ENCODE data around the gene FARP1. TPM values are rescaled to one million over a fixed set of nuclear protein-coding genes. Genes with fewer than 3 reads are reported as not detected.

The FARP1 gene
- total RNA-seq, 2 experiments from 2014 or later, result not detected

DNA sequence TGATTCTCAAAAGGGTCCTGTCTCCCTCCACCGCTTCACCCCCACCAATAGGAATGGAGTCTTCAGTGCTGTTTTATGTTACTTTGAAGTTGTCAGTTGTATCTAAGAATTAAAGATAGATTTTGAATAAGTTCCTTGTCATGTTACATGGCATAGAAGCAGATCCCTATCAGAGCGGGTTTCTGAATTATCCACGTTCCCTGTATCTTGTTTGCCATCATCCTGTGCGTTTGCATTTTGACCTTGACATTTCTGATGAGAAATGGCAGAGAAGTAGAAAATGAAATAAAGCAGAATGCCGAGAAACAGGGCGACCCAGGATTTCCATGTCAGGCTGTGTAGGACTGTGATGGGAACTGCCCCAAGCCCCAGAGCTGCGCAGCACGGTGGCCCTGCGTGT, 154.9 kb downstream of the FARP1 start:
- no peaks in the 10 kb centered on the region for H3K36me3 ChIP-seq (ENCODE audit: insufficient read depth, low read length)
- ChIA-PET CTCF (ENCODE audit: unreplicated experiment) (no interaction called here), POLR2A (no interaction called here)
- H3K4me3 ChIP-seq (ENCODE audit: low read depth, low read length, poor library complexity, severe bottlenecking), result no peak overlapping the region
- BruUV-seq (replicated peaks), result no TSS peak
- no peak overlapping the region for H3K4me2 ChIP-seq (ENCODE audit: low read length)
- TF ChIP-seq CTCF (conservative IDR thresholded peaks at IDR 0.05; ENCODE audit: low read length) (no peak), EZH2phosphoT487 (IDR thresholded peaks at IDR 0.05; ENCODE audit: borderline replicate concordance, low read depth, low read length) (no peak)
- no peaks in the 10 kb centered on the region for H3K79me2 ChIP-seq (ENCODE audit: insufficient read depth, low read depth, low read length)
- no peak for DNase-seq (ENCODE audit: low spot score)
- no peaks in the 10 kb centered on the region for H4K20me1 ChIP-seq (ENCODE audit: insufficient read depth, low read length)
- no peaks in the 10 kb centered on the region for H3K4me1 ChIP-seq (ENCODE audit: insufficient read depth, low read length, poor library complexity, severe bottlenecking)
- no peak overlapping the region for H3K27ac ChIP-seq (ENCODE audit: low read depth, low read length, poor library complexity, severe bottlenecking)
- intact Hi-C loops (cut with micrococcal nuclease; ENCODE audit: unreplicated experiment), result no loop called here
- H3K9me3 ChIP-seq (ENCODE audit: low read length), result no peaks in the 10 kb centered on the region
- H2AFZ ChIP-seq (ENCODE audit: low read length), result no peak overlapping the region
- no peaks in the 10 kb centered on the region for H3K9me2 ChIP-seq (ENCODE audit: insufficient read depth, low read length)

DNA sequence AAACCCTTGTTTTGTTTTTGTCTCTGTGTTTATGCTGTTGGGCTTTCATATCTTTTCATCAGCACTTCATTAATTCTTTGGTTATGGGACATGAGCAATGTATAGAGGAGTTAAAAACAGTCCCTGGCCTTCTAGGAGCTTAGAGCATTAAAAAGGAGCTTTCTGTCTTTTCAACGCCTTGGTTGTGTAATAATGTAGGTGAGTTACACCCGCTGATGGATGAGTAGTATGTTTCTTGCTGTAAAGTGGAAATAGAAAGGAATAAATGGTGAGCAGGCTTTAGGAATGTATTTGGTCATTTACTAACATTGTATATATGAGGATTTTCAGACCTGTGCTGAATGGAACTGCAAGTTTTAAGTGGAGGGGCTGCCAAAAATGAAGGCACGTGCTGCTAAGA, 155.7 kb downstream of the FARP1 start:
- Histone ChIP-seq H3K4me1 (ENCODE audit: insufficient read depth, low read length, poor library complexity, severe bottlenecking) (no peaks in the 10 kb centered on the region), H3K79me2 (ENCODE audit: insufficient read depth, low read depth, low read length) (no peaks in the 10 kb centered on the region)

More for the DNA sequence above, 155.7 kb downstream of the FARP1 start:
- CTCF ChIA-PET (ENCODE audit: unreplicated experiment), result no interaction called here
- Histone ChIP-seq H4K20me1 (ENCODE audit: insufficient read depth, low read length) (no peaks in the 10 kb centered on the region), H3K9me2 (ENCODE audit: insufficient read depth, low read length) (no peaks in the 10 kb centered on the region), H3K4me3 (ENCODE audit: low read depth, low read length, poor library complexity, severe bottlenecking) (no peak overlapping the region), H3K27ac (ENCODE audit: low read depth, low read length, poor library complexity, severe bottlenecking) (no peak overlapping the region), H3K4me2 (ENCODE audit: low read length) (no peak overlapping the region), H3K36me3 (ENCODE audit: insufficient read depth, low read length) (no peaks in the 10 kb centered on the region), H2AFZ (ENCODE audit: low read length) (no peak overlapping the region), H3K9me3 (ENCODE audit: low read length) (no peaks in the 10 kb centered on the region)
- TF ChIP-seq CTCF (conservative IDR thresholded peaks at IDR 0.05; ENCODE audit: low read length), result no peak
- POLR2A ChIA-PET, result no interaction called here
- no TSS peak for BruUV-seq (replicated peaks)
- intact Hi-C loops (cut with micrococcal nuclease; ENCODE audit: unreplicated experiment), result no loop called here
- no peak for DNase-seq (ENCODE audit: low spot score)
